GM19035 (cell line): ENCODE data around the gene JPH2.

Experiments used
- ATAC-seq: cut with Tn5 transposase; IDR thresholded peaks from one replicate; pipeline ENCODE4 v1.9.1; 2021; ENCODE audit not compliant: unreplicated experiment

JPH2 gene

GRCh38 chr20:44080646-44081267 lies 106.2 kb downstream of the JPH2 start:
- ATAC-seq, result no peak

- ATAC-seq, result no peak
These were observed 106.9 kb downstream of the JPH2 start for GRCh38 chr20:44080064-44080463.

GRCh38 chr20:44079291-44079690 lies 107.7 kb downstream of the JPH2 start:
- ATAC-seq, result no peak

GRCh38 chr20:44075950-44076232 lies 111.1 kb downstream of the JPH2 start:
- no peak for ATAC-seq

GRCh38 chr20:44075191-44075949 lies 111.6 kb downstream of the JPH2 start:
- ATAC-seq, result no peak

GRCh38 chr20:44074252-44075151 lies 112.5 kb downstream of the JPH2 start:
- ATAC-seq, result no peak

GRCh38 chr20:44073675-44074071 lies 113.3 kb downstream of the JPH2 start:
- ATAC-seq, result no peak

- no peak for ATAC-seq
These were observed 113.8 kb downstream of the JPH2 start for GRCh38 chr20:44073011-44073674.

GRCh38 chr20:44072384-44072783 lies 114.6 kb downstream of the JPH2 start:
- ATAC-seq, result no peak

GRCh38 chr20:44071526-44072111 lies 115.4 kb downstream of the JPH2 start:
- ATAC-seq, result no peak

- no peak for ATAC-seq
These were observed 115.9 kb downstream of the JPH2 start for GRCh38 chr20:44071057-44071456.

- no peak for ATAC-seq
These were observed 116.7 kb downstream of the JPH2 start for GRCh38 chr20:44070139-44070900.

GRCh38 chr20:44069203-44070011 lies 117.6 kb downstream of the JPH2 start:
- no peak for ATAC-seq

GRCh38 chr20:44068316-44069201 lies 118.4 kb downstream of the JPH2 start:
- ATAC-seq, result no peak

- ATAC-seq, result no peak
These were observed 119.3 kb downstream of the JPH2 start for GRCh38 chr20:44067650-44068081.

GRCh38 chr20:44066645-44067606 lies 120.1 kb downstream of the JPH2 start:
- ATAC-seq, result no peak
